ENCODE data around the gene ATP2C2. TPM values are rescaled to one million over a fixed set of nuclear protein-coding genes. Genes with fewer than 3 reads are reported as not detected.

The ATP2C2 gene
- total RNA-seq, 4 donors from 2014 or later = 1.1 to 25.8 (median 5.6) TPM

- no peak for DNase-seq
- TF ChIP-seq, protein P1, sequence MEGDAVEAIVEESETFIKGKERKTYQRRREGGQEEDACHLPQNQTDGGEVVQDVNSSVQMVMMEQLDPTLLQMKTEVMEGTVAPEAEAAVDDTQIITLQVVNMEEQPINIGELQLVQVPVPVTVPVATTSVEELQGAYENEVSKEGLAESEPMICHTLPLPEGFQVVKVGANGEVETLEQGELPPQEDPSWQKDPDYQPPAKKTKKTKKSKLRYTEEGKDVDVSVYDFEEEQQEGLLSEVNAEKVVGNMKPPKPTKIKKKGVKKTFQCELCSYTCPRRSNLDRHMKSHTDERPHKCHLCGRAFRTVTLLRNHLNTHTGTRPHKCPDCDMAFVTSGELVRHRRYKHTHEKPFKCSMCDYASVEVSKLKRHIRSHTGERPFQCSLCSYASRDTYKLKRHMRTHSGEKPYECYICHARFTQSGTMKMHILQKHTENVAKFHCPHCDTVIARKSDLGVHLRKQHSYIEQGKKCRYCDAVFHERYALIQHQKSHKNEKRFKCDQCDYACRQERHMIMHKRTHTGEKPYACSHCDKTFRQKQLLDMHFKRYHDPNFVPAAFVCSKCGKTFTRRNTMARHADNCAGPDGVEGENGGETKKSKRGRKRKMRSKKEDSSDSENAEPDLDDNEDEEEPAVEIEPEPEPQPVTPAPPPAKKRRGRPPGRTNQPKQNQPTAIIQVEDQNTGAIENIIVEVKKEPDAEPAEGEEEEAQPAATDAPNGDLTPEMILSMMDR (IDR thresholded peaks at IDR 0.05) = no peak
- Histone ChIP-seq H3K4me3 (no peak overlapping the region), H3K27ac (no peak overlapping the region), H3K36me3 (peaks cover 23 to 93% (median 28%) of the 10 kb centered on the region in 3 donors), H3K27me3 (no peaks in the 10 kb centered on the region), H3K9me3 (no peaks in the 10 kb centered on the region), H3K4me1 (no peaks in the 10 kb centered on the region)
- intact Hi-C loops (cut with DNase I) = loop anchor here (10.0 kb wide), 1 partner anchor 205 kb away; no protein-coding TSS in a partner anchor
- WGBS, 2 donors = 86 to 87% methylated on average over 6 to 13 of the region's 16 CpGs
Measured at GRCh38 chr16:84479716-84480450, 111.5 kb downstream of the ATP2C2 start.

DNA sequence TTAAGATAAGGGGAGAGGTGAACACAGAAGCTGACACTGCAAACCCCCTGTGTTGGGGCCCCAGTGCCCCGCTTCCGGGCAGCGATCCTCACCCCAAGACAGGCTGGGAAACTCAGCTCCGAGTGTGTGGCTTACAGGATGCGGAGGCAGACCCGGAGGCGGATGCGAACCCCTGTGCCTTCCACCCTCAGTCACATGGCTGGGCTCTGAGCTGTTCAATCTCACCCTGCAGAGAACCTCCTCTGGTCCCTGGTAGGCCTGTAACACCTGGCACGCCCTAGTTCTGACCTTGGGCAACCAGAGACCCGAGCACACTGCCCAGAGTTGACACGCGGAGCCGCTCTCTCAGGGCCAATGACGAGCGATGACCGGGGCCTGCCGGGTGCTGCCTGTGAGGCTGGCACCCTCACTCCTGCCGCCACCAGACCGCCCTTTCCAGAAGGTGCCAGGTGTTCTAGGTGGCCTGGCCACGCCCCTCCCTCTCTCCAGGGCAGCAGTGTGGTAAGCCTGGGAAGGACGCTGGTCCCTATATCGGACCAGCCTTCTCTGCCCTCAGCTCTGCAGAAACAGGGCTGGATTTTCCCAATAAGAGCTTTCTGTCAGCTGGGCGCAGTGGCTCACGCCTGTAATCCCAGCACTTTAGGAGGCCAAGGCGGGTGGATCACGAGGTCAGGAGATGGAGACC lies 112.9 kb downstream of the ATP2C2 start:
- H3K36me3 ChIP-seq = peaks cover 23 to 98% (median 31%) of the 10 kb centered on the region in 3 donors
- H3K4me3 ChIP-seq = no peak overlapping the region
- intact Hi-C loops (cut with DNase I) = loop anchor here (10.0 kb wide), 1 partner anchor 206 kb away; no protein-coding TSS in a partner anchor
- H3K4me1 ChIP-seq = no peaks in the 10 kb centered on the region
- H3K27me3 ChIP-seq = no peaks in the 10 kb centered on the region
- 80 to 96% methylated on average over 1 to 4 of the region's 26 CpGs for WGBS, 2 donors
- TF ChIP-seq, protein P1 (IDR thresholded peaks at IDR 0.05) = no peak
- no peak for TF ChIP-seq POLR2A (IDR thresholded peaks at IDR 0.05)
- H3K9me3 ChIP-seq = no peaks in the 10 kb centered on the region
- H3K27ac ChIP-seq = no peak overlapping the region
- no peak for DNase-seq

DNA sequence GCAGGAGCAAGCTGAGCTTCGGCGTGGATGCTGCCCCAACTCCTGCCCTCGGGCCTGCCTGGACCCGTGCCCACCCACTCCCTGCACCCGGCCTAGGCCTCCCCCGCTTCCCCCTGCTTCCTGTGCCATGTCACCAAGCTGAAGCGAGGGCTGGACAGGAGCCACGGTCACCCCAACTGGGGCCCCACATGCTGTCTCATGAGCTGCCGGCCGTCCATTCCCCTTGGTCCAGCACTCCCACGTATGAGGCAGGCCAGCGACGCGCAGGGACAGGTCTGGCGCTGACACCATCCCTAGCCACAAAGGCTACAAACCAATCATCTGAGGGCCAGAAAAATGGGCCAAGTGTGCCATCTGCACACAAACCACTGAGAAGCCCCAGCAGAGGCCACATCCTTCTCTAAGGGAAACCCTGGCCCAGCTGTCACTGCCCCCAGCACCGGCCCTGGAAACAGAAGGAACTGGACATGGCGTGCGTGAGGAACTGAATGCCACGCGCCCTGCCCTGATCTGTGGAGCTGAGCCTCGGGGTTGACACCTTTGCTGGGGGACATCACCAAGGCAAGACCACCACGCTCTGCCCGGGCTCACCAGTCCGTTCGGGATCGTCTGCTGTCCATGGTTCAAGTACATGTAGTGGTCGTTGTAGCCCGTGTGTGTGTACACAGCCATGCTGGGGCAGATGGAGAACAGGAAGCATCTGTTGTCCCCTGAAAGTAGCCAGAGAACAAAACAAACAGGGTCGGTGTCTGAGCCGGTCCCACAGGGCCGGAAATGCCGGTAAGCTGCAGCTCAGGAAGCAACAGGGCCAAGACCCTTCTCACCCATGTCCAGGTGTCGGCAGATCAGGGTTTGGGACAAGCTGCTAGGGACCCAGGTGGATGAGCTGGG lies 113.9 kb downstream of the ATP2C2 start:
- Histone ChIP-seq H3K4me1 (no peaks in the 10 kb centered on the region), H3K9me3 (no peaks in the 10 kb centered on the region), H3K4me3 (no peak overlapping the region), H3K27ac (no peak overlapping the region), H3K27me3 (no peaks in the 10 kb centered on the region), H3K36me3 (peaks cover 23 to 99% (median 32%) of the 10 kb centered on the region in 3 donors)
- TF ChIP-seq, protein P1 (IDR thresholded peaks at IDR 0.05) = no peak
- TF ChIP-seq POLR2A (IDR thresholded peaks at IDR 0.05) = no peak
- WGBS, 2 donors = 74 to 78% methylated on average over 7 to 16 of the region's 33 CpGs
- DNase-seq = no peak
- intact Hi-C loops (cut with DNase I) = loop anchor here (10.0 kb wide), 1 partner anchor 207 kb away; no protein-coding TSS in a partner anchor

GRCh38 chr16:84482951-84483881 lies 114.9 kb downstream of the ATP2C2 start:
- Histone ChIP-seq H3K4me3 (no peak overlapping the region), H3K27ac (no peak overlapping the region), H3K4me1 (no peaks in the 10 kb centered on the region), H3K27me3 (no peaks in the 10 kb centered on the region), H3K9me3 (no peaks in the 10 kb centered on the region), H3K36me3 (peaks cover 16 to 99% (median 40%) of the 10 kb centered on the region in 3 donors)
- intact Hi-C loops (cut with DNase I) = loop anchor here (10.0 kb wide), 1 partner anchor 208 kb away; no protein-coding TSS in a partner anchor
- DNase-seq = no peak
- 91 to 95% methylated on average over 13 of the region's 25 CpGs for WGBS, 2 donors
- TF ChIP-seq, protein P1 (IDR thresholded peaks at IDR 0.05) = no peak
- TF ChIP-seq POLR2A (IDR thresholded peaks at IDR 0.05) = no peak

Measured in esophagus squamous epithelium (tissue), 5 donors.